RWPE2 (cell line): ENCODE results near the gene RAI1.
"Not testable (repeated sequence)": the region's sequence is repeated elsewhere in the genome, so short reads cannot be mapped to it uniquely, and the experiment has no call there.

Source experiments
- ATAC-seq: fragments of 200-7000 bp; cut with Tn5 transposase; 3 replicates; pipeline ENCODE4 v1.9.1; 2021; ENCODE audit warnings: low read depth
- DNase-seq: peaks from one replicate; pipeline ENCODE4 v3.0.0-alpha.2; 2020; ENCODE audit warnings: low spot score
- H3K27ac ChIP-seq: fragments of 450-650 bp; 2 replicates; pipeline ENCODE4 v1.5.1; 2017; ENCODE audit warnings: mild to moderate bottlenecking; ENCODE audit not compliant: poor library complexity, severe bottlenecking
- H3K27me3 ChIP-seq: fragments of 250-450 bp; sonication (Bioruptor Pico); 2 replicates; pipeline ENCODE4 v1.5.1; 2021; ENCODE audit warnings: mild to moderate bottlenecking, moderate library complexity; ENCODE audit not compliant: insufficient read depth, poor library complexity, severe bottlenecking
- H3K36me3 ChIP-seq: fragments of 250-450 bp; sonication (Bioruptor Pico); 2 replicates; pipeline ENCODE4 v1.5.1; 2020; ENCODE audit warnings: low read depth, mild to moderate bottlenecking, moderate library complexity
- H3K4me1 ChIP-seq: fragments of 250-450 bp; sonication (Bioruptor Pico); 2 replicates; pipeline ENCODE4 v1.5.1; 2021; ENCODE audit warnings: mild to moderate bottlenecking, moderate library complexity; ENCODE audit not compliant: insufficient read depth, poor library complexity, severe bottlenecking
- H3K4me3 ChIP-seq: fragments of 250-450 bp; sonication (Bioruptor Pico); 2 replicates; pipeline ENCODE4 v1.5.1; 2021; ENCODE audit warnings: mild to moderate bottlenecking, moderate library complexity; ENCODE audit not compliant: severe bottlenecking
- H3K9me3 ChIP-seq: fragments of 250-450 bp; sonication (Bioruptor Pico); 2 replicates; pipeline ENCODE4 v1.5.1; 2021; ENCODE audit warnings: mild to moderate bottlenecking, moderate library complexity; ENCODE audit not compliant: severe bottlenecking
- TF ChIP-seq, protein P1 (sequence below): fragments of 450-650 bp; IDR thresholded peaks from one replicate; pipeline ENCODE4 v1.5.1; 2017; ENCODE audit warnings: mild to moderate bottlenecking, moderate library complexity; ENCODE audit not compliant: poor library complexity, severe bottlenecking

The RAI1 gene

DNA sequence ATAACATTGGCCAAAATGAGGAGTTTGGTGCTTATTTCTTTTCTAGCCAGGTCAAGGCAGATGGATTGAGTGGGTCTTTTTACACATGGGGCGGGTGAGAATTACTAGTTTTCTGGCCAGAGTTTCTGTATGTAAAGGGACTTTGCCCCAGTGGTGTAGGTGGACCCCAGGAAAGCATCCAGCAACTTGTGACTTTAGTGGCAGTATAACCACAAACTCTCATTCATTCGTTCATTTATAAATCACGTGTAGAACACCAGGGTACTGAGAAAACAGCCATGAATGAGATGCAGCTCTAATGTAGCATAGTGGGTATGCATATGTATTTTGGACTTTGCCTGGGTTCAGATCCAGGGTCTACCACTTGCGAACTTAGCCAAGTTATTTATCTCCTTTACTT is 8.1 kb downstream of the RAI1 start:
- Histone ChIP-seq H3K9me3 (no peaks in the 10 kb centered on the region), H3K4me3 (no peak overlapping the region), H3K27ac (peak overlapping the region; percentile 98), H3K27me3 (no peaks in the 10 kb centered on the region), H3K36me3 (peaks cover 5% of the 10 kb centered on the region), H3K4me1 (peaks cover 86% of the 10 kb centered on the region)
- TF ChIP-seq, protein P1, sequence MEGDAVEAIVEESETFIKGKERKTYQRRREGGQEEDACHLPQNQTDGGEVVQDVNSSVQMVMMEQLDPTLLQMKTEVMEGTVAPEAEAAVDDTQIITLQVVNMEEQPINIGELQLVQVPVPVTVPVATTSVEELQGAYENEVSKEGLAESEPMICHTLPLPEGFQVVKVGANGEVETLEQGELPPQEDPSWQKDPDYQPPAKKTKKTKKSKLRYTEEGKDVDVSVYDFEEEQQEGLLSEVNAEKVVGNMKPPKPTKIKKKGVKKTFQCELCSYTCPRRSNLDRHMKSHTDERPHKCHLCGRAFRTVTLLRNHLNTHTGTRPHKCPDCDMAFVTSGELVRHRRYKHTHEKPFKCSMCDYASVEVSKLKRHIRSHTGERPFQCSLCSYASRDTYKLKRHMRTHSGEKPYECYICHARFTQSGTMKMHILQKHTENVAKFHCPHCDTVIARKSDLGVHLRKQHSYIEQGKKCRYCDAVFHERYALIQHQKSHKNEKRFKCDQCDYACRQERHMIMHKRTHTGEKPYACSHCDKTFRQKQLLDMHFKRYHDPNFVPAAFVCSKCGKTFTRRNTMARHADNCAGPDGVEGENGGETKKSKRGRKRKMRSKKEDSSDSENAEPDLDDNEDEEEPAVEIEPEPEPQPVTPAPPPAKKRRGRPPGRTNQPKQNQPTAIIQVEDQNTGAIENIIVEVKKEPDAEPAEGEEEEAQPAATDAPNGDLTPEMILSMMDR: no peak
- ATAC-seq (no peak), DNase-seq (no peak)

GRCh38 chr17:17690233-17690632 is 9.0 kb downstream of the RAI1 start:
- Histone ChIP-seq H3K27ac (peak overlapping the region; percentile 98), H3K4me1 (peaks cover 77% of the 10 kb centered on the region)
- H3K4me3 ChIP-seq, H3K27me3 ChIP-seq, ATAC-seq, H3K9me3 ChIP-seq, H3K36me3 ChIP-seq, DNase-seq: not testable (repeated sequence)

GRCh38 chr17:17691468-17692263 is 10.4 kb downstream of the RAI1 start:
- Histone ChIP-seq H3K4me3 (no peak overlapping the region), H3K27ac (peak overlapping the region; percentile 98), H3K36me3 (peaks cover 4% of the 10 kb centered on the region), H3K27me3 (no peaks in the 10 kb centered on the region), H3K9me3 (no peaks in the 10 kb centered on the region), H3K4me1 (peaks cover 77% of the 10 kb centered on the region)
- TF ChIP-seq, protein P1: no peak
- ATAC-seq (no peak), DNase-seq (no peak)

- Histone ChIP-seq H3K4me1 (peaks cover 75% of the 10 kb centered on the region), H3K27ac (peak overlapping the region; percentile 98), H3K36me3 (peaks cover 4% of the 10 kb centered on the region), H3K27me3 (no peaks in the 10 kb centered on the region), H3K4me3 (no peak overlapping the region), H3K9me3 (no peaks in the 10 kb centered on the region)
- no peak for DNase-seq
- TF ChIP-seq, protein P1: no peak
- no peak for ATAC-seq
Observed at GRCh38 chr17:17692353-17693252, 11.3 kb downstream of the RAI1 start.
